Transverse colon (tissue), 4 donors: ENCODE data around the gene ST8SIA5. TPM values are rescaled to one million over a fixed set of nuclear protein-coding genes. Genes with fewer than 3 reads are reported as not detected.
"Not testable (repeated sequence)": the region's sequence is repeated elsewhere in the genome, so short reads cannot be mapped to it uniquely, and the experiment has no call there.

ENCODE experiments used
- DNase-seq: peaks from one replicate; pipeline ENCODE4 v3.0.0-alpha.2; 2019
- H3K27ac ChIP-seq, 4 donors: fragments of 200-600 bp; sonication (generic); 2 replicates each; pipeline ENCODE4 v1.5.1; 2016 to 2018; ENCODE audit warnings: inconsistent platforms in 4 of 4
- H3K27me3 ChIP-seq: fragments of 200-600 bp; sonication (generic); 2 replicates; pipeline ENCODE4 v1.5.1; 2017; ENCODE audit warnings: inconsistent platforms
- H3K36me3 ChIP-seq, 4 donors: fragments of 200-600 bp; sonication (generic); 2 replicates each; pipeline ENCODE4 v1.5.1; 2017 to 2019; ENCODE audit warnings: inconsistent platforms in 4 of 4
- H3K4me1 ChIP-seq, 4 donors: fragments of 200-600 bp; sonication (generic); 2 replicates each; pipeline ENCODE4 v1.5.1; 2017 to 2020; ENCODE audit warnings: inconsistent platforms in 4 of 4
- H3K4me3 ChIP-seq, 4 donors: fragments of 200-600 bp; sonication (generic); 1 replicate in 1 of 4; 2 replicates in 3 of 4; pipeline versions ENCODE4 v1.5.1 to v1.6.1; 2017 to 2019; ENCODE audit warnings: inconsistent platforms in 4 of 4
- H3K9me3 ChIP-seq, 2 donors: fragments of 200-600 bp; sonication (generic); 2 replicates each; pipeline ENCODE4 v1.5.1; 2017 to 2019; ENCODE audit warnings: inconsistent platforms in 2 of 2
- CTCF ChIP-seq, 5 experiments: fragments of 200-600 bp in 3 of 5; fragments of 450-650 bp in 2 of 5; sonication (generic) in 3 of 5; IDR thresholded peaks; 1 replicate in 2 of 5; 2 replicates in 3 of 5; pipeline ENCODE4 v1.5.1; 2016 to 2017; ENCODE audit warnings: antibody characterized with exemption in 5 of 5, inconsistent platforms in 3 of 5, mild to moderate bottlenecking in 2 of 5, moderate library complexity in 1 of 5
- EP300 ChIP-seq: sonication (generic); formaldehyde crosslinking; IDR thresholded peaks from one replicate; pipeline ENCODE4 v1.6.1; 2017; ENCODE audit warnings: antibody characterized with exemption, low read depth
- POLR2A ChIP-seq: fragments of 450-650 bp; IDR thresholded peaks from one replicate; pipeline ENCODE4 v1.6.1; 2016; ENCODE audit warnings: antibody characterized with exemption, mild to moderate bottlenecking, moderate library complexity
- POLR2AphosphoS5 ChIP-seq, 3 donors: sonication (generic); formaldehyde crosslinking; IDR thresholded peaks; one replicate each; pipeline ENCODE4 v1.6.1; 2016; ENCODE audit warnings: antibody characterized with exemption in 3 of 3
- WGBS, 2 donors: methylation state at CpG; one replicate each; pipeline ENCODE4 v1.1.5; 2018; ENCODE audit warnings: low coverage in 1 of 2; 5-methylcytosine and 5-hydroxymethylcytosine counted together
- in situ Hi-C, 4 donors: fragments of 200-750 bp; cut with MboI; loops; one replicate each; pipeline versions ENCODE4 v1.15.0 to v1.15.1; 2017; ENCODE audit warnings: low sequenced_read_pairs in 3 of 4, low pct_ligation_motif_present in 1 of 4, low pct_unique_long_range_greater_than_20kb in 1 of 4
- intact Hi-C: fragments of 100-400 bp; cut with DNase I; formaldehyde crosslinking; loops from one replicate; pipeline ENCODE4 v1.15.1; 2023; ENCODE audit warnings: low total_unique reads
- total RNA-seq, 4 donors: library from RNA; depleted of rRNA; stranded (reverse); fragments of >200 nt; gene quantifications; one replicate each; pipeline ENCODE4 v1.1.0, GENCODE V29; 2016

Gene ST8SIA5
- total RNA-seq: under 1 TPM in 1 of 4 donors, not detected in 3; 0.41 TPM

- Histone ChIP-seq H3K4me3 (peak within 1 kb of the TSS in 2 of 4 donors; percentile 16 to 30), H3K9me3 (no peaks in the 10 kb centered on the region), H3K36me3 (no peaks in the 10 kb centered on the region), H3K27ac (no peak within 1 kb of the TSS), H3K27me3 (peaks cover 65% of the 10 kb centered on the region), H3K4me1 (peaks cover 0 to 24% (median 19%) of the 10 kb centered on the region in 4 donors)
- no peak for TF ChIP-seq POLR2AphosphoS5 (IDR thresholded peaks at IDR 0.05)
- no peak for TF ChIP-seq POLR2A
- no peak for TF ChIP-seq CTCF (IDR thresholded peaks at IDR 0.05)
- no peak for TF ChIP-seq EP300
- WGBS, 2 donors: 1 to 25% methylated on average over 20 to 21 of the region's 74 CpGs
- in situ Hi-C loops: no loop called here
- DNase-seq: no peak
- intact Hi-C loops: no loop called here
Measured at GRCh38 chr18:46756559-46757201, at the start of gene ST8SIA5. Gene ST8SIA5 (minus strand): TSS chr18:46757053. CDS start chr18:46756508, 545 bp downstream.

- DNase-seq, H3K36me3 ChIP-seq, H3K27ac ChIP-seq, H3K4me1 ChIP-seq, H3K27me3 ChIP-seq, H3K9me3 ChIP-seq, in situ Hi-C loops, H3K4me3 ChIP-seq: not testable (repeated sequence)
- WGBS, 2 donors: 80 to 93% methylated on average over 1 to 6 of the region's 6 CpGs
- intact Hi-C loops: loop anchor here (5.0 kb wide), 1 partner anchor 559 kb away; no protein-coding TSS in a partner anchor
Measured at GRCh38 chr18:46795945-46796344, 39.1 kb upstream of the ST8SIA5 start.

- H3K4me3 ChIP-seq: no peak overlapping the region
- H3K27me3 ChIP-seq: no peaks in the 10 kb centered on the region
- no peak overlapping the region for H3K27ac ChIP-seq
- no peaks in the 10 kb centered on the region for H3K36me3 ChIP-seq
- intact Hi-C loops: loop anchor here (5.0 kb wide), 1 partner anchor 557 kb away; no protein-coding TSS in a partner anchor
- DNase-seq: no peak
- no peaks in the 10 kb centered on the region for H3K4me1 ChIP-seq
- in situ Hi-C loops: no loop called here
- WGBS, 2 donors: 40 to 69% methylated on average over 1 of the region's 1 CpG
- H3K9me3 ChIP-seq: no peaks in the 10 kb centered on the region
- TF ChIP-seq EP300 (no peak), CTCF (IDR thresholded peaks at IDR 0.05) (no peak), POLR2A (no peak), POLR2AphosphoS5 (IDR thresholded peaks at IDR 0.05) (no peak)
Measured at GRCh38 chr18:46794607-46795006, 37.8 kb upstream of the ST8SIA5 start.

GRCh38 chr18:46793565-46793964 lies 36.7 kb upstream of the ST8SIA5 start:
- in situ Hi-C loops: no loop called here
- intact Hi-C loops: no loop called here

More at GRCh38 chr18:46793565-46793964, 36.7 kb upstream of the ST8SIA5 start:
- Histone ChIP-seq H3K4me3 (no peak overlapping the region), H3K27ac (no peak overlapping the region), H3K27me3 (no peaks in the 10 kb centered on the region), H3K9me3 (no peaks in the 10 kb centered on the region), H3K36me3 (no peaks in the 10 kb centered on the region), H3K4me1 (no peaks in the 10 kb centered on the region)
- no peak for DNase-seq
- 77 to 88% methylated on average over 2 to 3 of the region's 3 CpGs for WGBS, 2 donors
- TF ChIP-seq EP300 (no peak), POLR2AphosphoS5 (IDR thresholded peaks at IDR 0.05) (no peak), POLR2A (no peak), CTCF (IDR thresholded peaks at IDR 0.05) (no peak)
